GM12878 (cell line): ENCODE data around the gene KLF12. TPM values are rescaled to one million over a fixed set of nuclear protein-coding genes. Genes with fewer than 3 reads are reported as not detected.

Experiments used
- ATAC-seq: fragments of 200-7000 bp; cut with Tn5 transposase; 3 replicates; pipeline ENCODE4 v1.9.1; 2020; ENCODE audit warnings: mild to moderate bottlenecking, moderate library complexity
- BruUV-seq: library from RNA; stranded (reverse); fragments of 400-500 nt; replicated peaks from 2 replicates; lab custom pipeline; 2021; lab: Mats Ljungman, UMichigan
- CTCF ChIA-PET: fragments of 300-600 bp; sonication (Branson Sonifier 250); formaldehyde crosslinking; extraction: SDS; loops from one replicate; lab custom pipeline; 2021; ENCODE audit warnings: inconsistent platforms; lab: Yijun Ruan, JAX
- POLR2A ChIA-PET: fragments of 350-600 bp; formaldehyde crosslinking; extraction: SDS; loops from one replicate; lab custom pipeline; 2021; ENCODE audit warnings: inconsistent platforms; lab: Charles Lee
- RAD21 ChIA-PET: fragments of 300-600 bp; sonication (Branson Sonifier 250); formaldehyde crosslinking; loops from one replicate; lab custom pipeline; 2023; ENCODE audit warnings: antibody characterized with exemption; ENCODE audit not compliant: unreplicated experiment; lab: Charles Lee
- SMC1A ChIA-PET: fragments of 300-600 bp; sonication (Branson Sonifier 250); formaldehyde crosslinking; loops from one replicate; lab custom pipeline; 2023; ENCODE audit not compliant: unreplicated experiment, uncharacterized antibody; lab: Charles Lee
- DNase-seq: peaks from one replicate; pipeline ENCODE4 v3.0.0-alpha.2; 2011; ENCODE audit warnings: low read depth, low spot score
- FAIRE-seq: peaks from 3 replicates; lab custom pipeline; 2011; peaks lifted over from hg19 to GRCh38; lab: Jason Lieb, UNC
- H2AFZ ChIP-seq: 2 replicates; pipeline ENCODE4 v1.6.0; 2011; ENCODE audit warnings: low read depth, low read length, control low read depth; ENCODE audit not compliant: control insufficient read depth
- H3K27ac ChIP-seq: 2 replicates; pipeline ENCODE4 v1.5.1; 2011; ENCODE audit warnings: control low read depth; ENCODE audit not compliant: control insufficient read depth, insufficient read depth
- H3K27me3 ChIP-seq, 2 experiments: replicated peaks in 1 of 2; 2 replicates each; pipeline versions ENCODE4 v1.6.0 to v1.6.1; 2011; ENCODE audit warnings: low read length in 1 of 2; ENCODE audit not compliant: control insufficient read depth in 2 of 2, insufficient read depth in 2 of 2
- H3K36me3 ChIP-seq, 2 experiments: 2 replicates each; pipeline ENCODE4 v1.5.1; 2011; ENCODE audit warnings: low read length in 1 of 2; ENCODE audit not compliant: control insufficient read depth in 2 of 2, insufficient read depth in 2 of 2
- H3K4me1 ChIP-seq: 2 replicates; pipeline ENCODE4 v1.6.1; 2011; ENCODE audit warnings: mild to moderate bottlenecking, low read length, moderate library complexity, mixed read lengths; ENCODE audit not compliant: control insufficient read depth, insufficient read depth
- H3K4me2 ChIP-seq: 2 replicates; pipeline ENCODE4 v1.6.0; 2011; ENCODE audit warnings: control low read depth; ENCODE audit not compliant: control insufficient read depth, insufficient read depth
- H3K4me3 ChIP-seq: fragments of 200-600 bp; sonication (generic); 2 replicates; pipeline ENCODE4 v1.5.1; 2016
- H3K79me2 ChIP-seq: 2 replicates; pipeline ENCODE4 v1.6.0; 2011; ENCODE audit warnings: low read length; ENCODE audit not compliant: control insufficient read depth, insufficient read depth
- H3K9ac ChIP-seq: 2 replicates; pipeline ENCODE4 v1.8.0; 2011; ENCODE audit warnings: low read length, control low read depth, mixed read lengths; ENCODE audit not compliant: control insufficient read depth, insufficient read depth
- H3K9me3 ChIP-seq: replicated peaks from 3 replicates; pipeline ENCODE4 v1.5.1; 2011; ENCODE audit warnings: mild to moderate bottlenecking, low read length; ENCODE audit not compliant: control insufficient read depth, insufficient read depth
- H4K20me1 ChIP-seq: 2 replicates; pipeline ENCODE4 v1.6.0; 2011; ENCODE audit not compliant: control insufficient read depth, insufficient read depth
- BMI1 ChIP-seq: fragments of 450-650 bp; IDR thresholded peaks from 2 replicates; pipeline ENCODE4 v1.6.1; 2016; ENCODE audit warnings: mild to moderate bottlenecking, moderate library complexity, borderline replicate concordance
- E4F1 ChIP-seq: fragments of 450-650 bp; IDR thresholded peaks from 2 replicates; pipeline ENCODE4 v1.6.1; 2018; ENCODE audit warnings: borderline replicate concordance, mild to moderate bottlenecking; ENCODE audit not compliant: partially characterized antibody
- FOXM1 ChIP-seq: IDR thresholded peaks from 2 replicates; pipeline ENCODE4 v1.6.1; 2012; ENCODE audit warnings: low read depth, mild to moderate bottlenecking, inconsistent platforms, low read length, moderate library complexity
- KAT2A ChIP-seq: conservative IDR thresholded peaks from 2 replicates; pipeline ENCODE4 v1.6.1; 2011; ENCODE audit warnings: low read depth, low read length; ENCODE audit not compliant: control insufficient read depth
- NFIC ChIP-seq: IDR thresholded peaks from 2 replicates; pipeline ENCODE4 v1.6.1; 2012; ENCODE audit warnings: low read depth, mild to moderate bottlenecking, inconsistent platforms, low read length, moderate library complexity
- PAX5 ChIP-seq: IDR thresholded peaks from 2 replicates; pipeline ENCODE4 v1.6.1; 2011; ENCODE audit warnings: low read depth, low read length, borderline replicate concordance
- POLR2A ChIP-seq: IDR thresholded peaks from 2 replicates; pipeline ENCODE4 v1.6.1; 2011; ENCODE audit warnings: low read depth, mild to moderate bottlenecking, low read length
- RAD51 ChIP-seq: fragments of 450-650 bp; IDR thresholded peaks from 2 replicates; pipeline ENCODE4 v1.6.1; 2016; ENCODE audit warnings: moderate library complexity, mild to moderate bottlenecking, inconsistent platforms
- RUNX3 ChIP-seq: IDR thresholded peaks from 2 replicates; pipeline ENCODE4 v1.6.1; 2012; ENCODE audit warnings: low read length, inconsistent platforms
- SREBF1 ChIP-seq: IDR thresholded peaks from 2 replicates; pipeline ENCODE4 v1.6.1; 2012; ENCODE audit warnings: mild to moderate bottlenecking, low read length
- TARDBP ChIP-seq: IDR thresholded peaks from 2 replicates; pipeline ENCODE4 v1.6.1; 2016; ENCODE audit warnings: borderline replicate concordance
- WGBS: methylation state at CpG from one replicate; pipeline ENCODE4 v1.1.6; 2016; ENCODE audit warnings: low lambda C conversion rate; ENCODE audit not compliant: insufficient replicate concordance, insufficient coverage; ENCODE audit errors: missing lambda C conversion rate; 5-methylcytosine and 5-hydroxymethylcytosine counted together
- in situ Hi-C: fragments of 300-500 bp; cut with MboI; formaldehyde crosslinking; loops from 9 replicates; pipeline ENCODE4 v1.14.3; 2018; ENCODE audit warnings: mixed read lengths
- intact Hi-C: fragments of 100-400 bp; cut with micrococcal nuclease; formaldehyde crosslinking; loops from one replicate; pipeline ENCODE4 v1.14.2; 2022; ENCODE audit not compliant: unreplicated experiment
- polyA plus RNA-seq, 11 experiments: library from polyadenylated mRNA; depleted of rRNA in 4 of 11; unstranded in 6 of 11; stranded (reverse) in 5 of 11; fragments of >200 nt; fragmentation: Nextera tagmentation in 4 of 11; fragmentation: Illumina TruSeq in 1 of 11; extraction: Ambion mirVana in 4 of 11; extraction: Trizol in 1 of 11; gene quantifications; 1 replicate in 1 of 11; 2 replicates in 10 of 11; pipeline versions ENCODE4 v1.2.1 to v1.2.3, GENCODE V29; 2011 to 2016; ENCODE audit warnings: inconsistent platforms in 2 of 11, missing spikeins in 2 of 11, low read depth in 1 of 11
- total RNA-seq, 4 experiments: library from RNA; depleted of rRNA in 3 of 4; stranded (reverse); fragments of >200 nt in 3 of 4; fragmentation: Illumina TruSeq in 1 of 4; extraction: Trizol in 1 of 4; gene quantifications; 2 replicates each; pipeline versions ENCODE4 v1.2.1 to v1.2.3, GENCODE V29; 2013 to 2021

Gene KLF12
- total and polyA plus RNA-seq, 10 of the 15 experiments (the other 5 are each of a cell fraction or from before 2014, with no cell fraction given) = 0.11 to 11.4 (median 0.98) TPM

GRCh38 chr13:74168263-74168675 lies 34.1 kb upstream of the KLF12 start:
- H3K79me2 ChIP-seq = no peaks in the 10 kb centered on the region
- H2AFZ ChIP-seq = no peak overlapping the region
- no peak overlapping the region for H3K27ac ChIP-seq
- no peaks in the 10 kb centered on the region for H4K20me1 ChIP-seq
- ChIA-PET SMC1A (no interaction called here), RAD21 (no interaction called here), POLR2A (no interaction called here), CTCF (no interaction called here)
- intact Hi-C loops = no loop called here
- no peaks in the 10 kb centered on the region for H3K9me3 ChIP-seq
- H3K9ac ChIP-seq = no peak overlapping the region
- TF ChIP-seq NFIC = no peak
- TF ChIP-seq FOXM1 = no peak
- in situ Hi-C loops = no loop called here
- no peaks in the 10 kb centered on the region for H3K4me1 ChIP-seq
- no peak for DNase-seq
- H3K27me3 ChIP-seq = no peaks in the 10 kb centered on the region; a peak in 1 of 4 replicates
- H3K36me3 ChIP-seq = no peaks in the 10 kb centered on the region
- FAIRE-seq = no peak
- H3K4me2 ChIP-seq = no peak overlapping the region
- no TSS peak for BruUV-seq
- no peak overlapping the region for H3K4me3 ChIP-seq
- no peak for ATAC-seq
- WGBS = 37% methylated on average over 4 of the region's 4 CpGs

- WGBS = 79% methylated on average over 6 of the region's 6 CpGs
- ChIA-PET CTCF (interaction anchor here (1.2 to 2.0 kb wide), 2 partner anchors 24 to 331 kb away, joined by 3 to 6 read pairs; no protein-coding TSS in a partner anchor), RAD21 (interaction anchor here (1.2 kb wide), 1 partner anchor 120 kb away, joined by 4 read pairs; no protein-coding TSS in a partner anchor), POLR2A (no interaction called here), SMC1A (interaction anchor here (1.2 kb wide), 1 partner anchor 8 kb away, joined by 3 read pairs; no protein-coding TSS in a partner anchor)
- Histone ChIP-seq H3K27ac (no peak overlapping the region), H4K20me1 (no peaks in the 10 kb centered on the region), H3K4me2 (no peak overlapping the region), H3K36me3 (no peaks in the 10 kb centered on the region), H3K9ac (no peak overlapping the region), H2AFZ (no peak overlapping the region), H3K4me1 (no peaks in the 10 kb centered on the region), H3K79me2 (no peaks in the 10 kb centered on the region), H3K27me3 (no peaks in the 10 kb centered on the region; a peak in 2 of 4 replicates), H3K4me3 (no peak overlapping the region), H3K9me3 (no peaks in the 10 kb centered on the region)
- BruUV-seq = no TSS peak
- ATAC-seq (no peak), FAIRE-seq (no peak), DNase-seq (no peak)
- intact Hi-C loops (no loop called here), in situ Hi-C loops (no loop called here)
- TF ChIP-seq E4F1 (no peak), TARDBP (no peak), RAD51 (no peak), RUNX3 (no peak), SREBF1 (no peak), PAX5 (no peak), BMI1 (no peak), POLR2A (no peak), KAT2A (no peak)
Measured at GRCh38 chr13:74166261-74167004, 32.2 kb upstream of the KLF12 start.
